ENCODE measurements around the gene EPB41L3. TPM values are rescaled to one million over a fixed set of nuclear protein-coding genes. Genes with fewer than 3 reads are reported as not detected.

The EPB41L3 gene
- total RNA-seq, 1 experiment from 2014 or later = 20.6 TPM

GRCh38 chr18:5431836-5432575 lies 111.8 kb downstream of the EPB41L3 start:
- Mint-ChIP-seq H3K9me3 (no peaks in the 10 kb centered on the region), H3K27ac (no peak overlapping the region), H3K27me3 (ENCODE audit: low read depth) (no peaks in the 10 kb centered on the region), H3K4me1 (no peaks in the 10 kb centered on the region), H3K4me3 (no peak overlapping the region), H3K36me3 (no peaks in the 10 kb centered on the region)
- no peak for DNase-seq (ENCODE audit: low spot score)
- ATAC-seq = no peak
- ChIA-PET POLR2A (no interaction called here), CTCF (no interaction called here)
- no peak for TF ChIP-seq ZBTB21 (CRISPR knock-in tag; IDR thresholded peaks at IDR 0.05; ENCODE audit: borderline replicate concordance)
- TF ChIP-seq E2F1 (CRISPR knock-in tag; IDR thresholded peaks at IDR 0.05) = no peak
- TF ChIP-seq KAT7 (CRISPR knock-in tag; IDR thresholded peaks at IDR 0.05; ENCODE audit: borderline replicate concordance) = no peak
- TF ChIP-seq ZNF138 (CRISPR knock-in tag; conservative IDR thresholded peaks at IDR 0.05) = no peak
- TF ChIP-seq ATF1 (CRISPR knock-in tag; IDR thresholded peaks at IDR 0.05) = no peak
- no peak for TF ChIP-seq ATF3 (CRISPR knock-in tag; conservative IDR thresholded peaks at IDR 0.05)
- no peak for TF ChIP-seq ZNF396 (CRISPR knock-in tag; IDR thresholded peaks at IDR 0.05; ENCODE audit: borderline replicate concordance)
- TF ChIP-seq USF2 (CRISPR knock-in tag; IDR thresholded peaks at IDR 0.05) = no peak
- no peak for TF ChIP-seq ZBTB43 (CRISPR knock-in tag; IDR thresholded peaks at IDR 0.05)

GRCh38 chr18:5430131-5430530 lies 113.7 kb downstream of the EPB41L3 start:
- DNase-seq (ENCODE audit: low spot score) = no peak
- Mint-ChIP-seq H3K36me3 (no peaks in the 10 kb centered on the region), H3K4me3 (no peak overlapping the region), H3K4me1 (no peaks in the 10 kb centered on the region), H3K9me3 (no peaks in the 10 kb centered on the region), H3K27ac (no peak overlapping the region), H3K27me3 (ENCODE audit: low read depth) (no peaks in the 10 kb centered on the region)
- ATAC-seq = no peak
- TF ChIP-seq STAT6 (CRISPR knock-in tag; conservative IDR thresholded peaks at IDR 0.05; ENCODE audit: low read depth) (no peak), ATF1 (CRISPR knock-in tag; IDR thresholded peaks at IDR 0.05) (no peak), ATF6 (CRISPR knock-in tag; IDR thresholded peaks at IDR 0.05) (no peak), E2F4 (CRISPR knock-in tag; IDR thresholded peaks at IDR 0.05; ENCODE audit: borderline replicate concordance, low read depth) (no peak), FOXK1 (CRISPR knock-in tag; IDR thresholded peaks at IDR 0.05) (no peak), ATF2 (CRISPR knock-in tag; IDR thresholded peaks at IDR 0.05; ENCODE audit: borderline replicate concordance, low read depth) (no peak), NR2C2 (CRISPR knock-in tag; IDR thresholded peaks at IDR 0.05) (no peak), ZNF532 (CRISPR knock-in tag; IDR thresholded peaks at IDR 0.05; ENCODE audit: borderline replicate concordance) (no peak)
- CTCF ChIA-PET = no interaction called here
- POLR2A ChIA-PET = interaction anchor here (0.8 kb wide), 1 partner anchor 50 kb away, joined by 4 read pairs; no protein-coding TSS in a partner anchor
